Left ventricle myocardium inferior (tissue), 1 donor: Measurements from ENCODE around the gene VWA8. TPM values are rescaled to one million over a fixed set of nuclear protein-coding genes. Genes with fewer than 3 reads are reported as not detected.
A peak's percentile ranks its signal among the peaks of the same experiment; 100 is the strongest.

ENCODE experiments used
- DNase-seq: peaks from one replicate; pipeline ENCODE4 v3.0.0-alpha.2; 2020
- H3K27ac ChIP-seq: fragments of 200-600 bp; replicated peaks from 2 replicates; pipeline ENCODE4 v1.8.0; 2021
- H3K27me3 ChIP-seq: fragments of 200-600 bp; 2 replicates; pipeline ENCODE4 v1.8.0; 2021; ENCODE audit warnings: low read depth
- H3K36me3 ChIP-seq: fragments of 200-600 bp; 2 replicates; pipeline ENCODE4 v1.8.0; 2021
- H3K4me1 ChIP-seq: fragments of 200-600 bp; 2 replicates; pipeline ENCODE4 v1.8.0; 2021
- H3K4me3 ChIP-seq: fragments of 200-600 bp; 2 replicates; pipeline ENCODE4 v1.8.0; 2021; ENCODE audit warnings: mild to moderate bottlenecking, moderate library complexity
- H3K9me3 ChIP-seq: fragments of 200-600 bp; replicated peaks from 2 replicates; pipeline ENCODE4 v1.8.0; 2021
- CTCF ChIP-seq: fragments of 200-600 bp; IDR thresholded peaks from 2 replicates; pipeline ENCODE4 v1.8.0; 2021; ENCODE audit warnings: antibody characterized with exemption, mild to moderate bottlenecking, borderline replicate concordance
- intact Hi-C: fragments of 100-400 bp; cut with micrococcal nuclease; formaldehyde crosslinking; loops from one replicate; pipeline ENCODE4 v1.11.0; 2022
- total RNA-seq: library from RNA; stranded (reverse); fragmentation: NEBNext Ultra II Directional; extraction: Animal tissue kit (Norgen Biotek cat#: 25700); gene quantifications from one replicate; pipeline ENCODE4 v1.2.1, GENCODE V29; 2021
- donor health status: DM: no; HTN: yes; CAD: no; lungs with severe emphysema.

The VWA8 gene
- total RNA-seq, 1 donor from 2014 or later: 51.0 TPM

- TF ChIP-seq CTCF: no peak
- Histone ChIP-seq H3K36me3 (peaks cover 23% of the 10 kb centered on the region), H3K4me1 (no peaks in the 10 kb centered on the region), H3K9me3 (no peaks in the 10 kb centered on the region), H3K4me3 (no peak overlapping the region), H3K27ac (no peak overlapping the region), H3K27me3 (no peaks in the 10 kb centered on the region)
- intact Hi-C loops: no loop called here
- DNase-seq: no peak
These were observed 359.0 kb downstream of the VWA8 start for GRCh38 chr13:41601718-41602445.

- peaks cover 6% of the 10 kb centered on the region for H3K4me1 ChIP-seq
- intact Hi-C loops: no loop called here
- H3K4me3 ChIP-seq: no peak overlapping the region
- H3K27ac ChIP-seq: no peak overlapping the region
- no peaks in the 10 kb centered on the region for H3K9me3 ChIP-seq
- DNase-seq: no peak
- peaks cover 13% of the 10 kb centered on the region for H3K36me3 ChIP-seq
- H3K27me3 ChIP-seq: no peaks in the 10 kb centered on the region
- TF ChIP-seq CTCF: no peak
These were observed 361.3 kb downstream of the VWA8 start for GRCh38 chr13:41599619-41600018.

- H3K27me3 ChIP-seq: no peaks in the 10 kb centered on the region
- no peaks in the 10 kb centered on the region for H3K9me3 ChIP-seq
- peaks cover 3% of the 10 kb centered on the region for H3K36me3 ChIP-seq
- intact Hi-C loops: no loop called here
- H3K4me3 ChIP-seq: no peak overlapping the region
- no peak overlapping the region for H3K27ac ChIP-seq
- no peak for TF ChIP-seq CTCF
- DNase-seq: no peak
- H3K4me1 ChIP-seq: peaks cover 18% of the 10 kb centered on the region
These were observed 363.4 kb downstream of the VWA8 start for GRCh38 chr13:41597348-41598041.

- no peaks in the 10 kb centered on the region for H3K9me3 ChIP-seq
- H3K36me3 ChIP-seq: peaks cover 3% of the 10 kb centered on the region
- H3K4me1 ChIP-seq: peaks cover 18% of the 10 kb centered on the region
- intact Hi-C loops: no loop called here
- H3K27ac ChIP-seq: peak overlapping the region; percentile 7
- no peaks in the 10 kb centered on the region for H3K27me3 ChIP-seq
- no peak for DNase-seq
- H3K4me3 ChIP-seq: no peak overlapping the region
- no peak for TF ChIP-seq CTCF
These were observed 364.7 kb downstream of the VWA8 start for GRCh38 chr13:41596190-41596589.

- H3K36me3 ChIP-seq: peaks cover 4% of the 10 kb centered on the region
- no peak overlapping the region for H3K27ac ChIP-seq
- intact Hi-C loops: no loop called here
- TF ChIP-seq CTCF: no peak
- DNase-seq: no peak
- no peaks in the 10 kb centered on the region for H3K9me3 ChIP-seq
- peaks cover 18% of the 10 kb centered on the region for H3K4me1 ChIP-seq
- no peaks in the 10 kb centered on the region for H3K27me3 ChIP-seq
- no peak overlapping the region for H3K4me3 ChIP-seq
These were observed 365.6 kb downstream of the VWA8 start for GRCh38 chr13:41595298-41595697.
